Measurements from ENCODE around the gene FSTL4. TPM values are rescaled to one million over a fixed set of nuclear protein-coding genes. Genes with fewer than 3 reads are reported as not detected.

Gene FSTL4
- polyA plus RNA-seq, 1 of the 3 experiments (the other 2 are of a cell fraction): not detected

DNA sequence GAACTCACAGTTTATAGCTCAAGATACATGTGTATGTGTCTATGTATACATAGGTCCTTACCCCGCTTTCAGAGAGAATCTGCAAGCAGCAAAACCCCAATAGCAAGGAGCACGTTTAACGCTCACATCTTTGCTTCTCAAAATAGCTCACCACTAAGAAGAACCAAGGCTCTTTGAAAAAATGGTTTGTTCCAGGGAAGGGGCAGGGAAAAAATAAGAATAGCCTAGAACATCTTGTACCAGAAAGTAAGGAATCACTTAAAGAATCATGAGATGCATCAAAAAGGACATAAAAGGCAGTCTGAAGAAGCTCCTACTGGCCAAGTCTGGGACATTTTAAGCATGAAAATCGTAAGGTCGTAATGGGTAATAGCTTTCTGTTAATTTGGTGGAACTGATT, 196.4 kb downstream of the FSTL4 start:
- CTCF ChIA-PET: interaction anchor here (0.7 to 1.3 kb wide), 7 partner anchors 8 to 538 kb away, joined by 3 to 7 read pairs (median 4); no protein-coding TSS in a partner anchor

More for the DNA sequence above, 196.4 kb downstream of the FSTL4 start:
- H3K27ac ChIP-seq (ENCODE audit: low read depth in 2 of 2, low read length in 1 of 2): no peak overlapping the region
- no peak for DNase-seq
- no peaks in the 10 kb centered on the region for H3K4me1 ChIP-seq (ENCODE audit: control insufficient read depth in 1 of 2, insufficient read depth in 2 of 2, low read depth in 1 of 2, low read length in 1 of 2)
- H3K9me2 ChIP-seq: 0 out of 2 replicates have a peak, but pooled peaks cover 3% of the 10 kb centered on the region
- POLR2A ChIA-PET: no interaction called here
- H3K36me3 ChIP-seq (replicated peaks in 1 of 2; ENCODE audit: control insufficient read depth in 1 of 2, insufficient read depth in 2 of 2, low read length in 1 of 2): no peaks in the 10 kb centered on the region
- no peak overlapping the region for H3K4me2 ChIP-seq
- H4K20me1 ChIP-seq (ENCODE audit: insufficient read depth): no peaks in the 10 kb centered on the region
- no peaks in the 10 kb centered on the region for H3F3A ChIP-seq (replicated peaks; ENCODE audit: insufficient read depth)
- no peak overlapping the region for H3K9ac ChIP-seq
- H3K27me3 ChIP-seq (ENCODE audit: insufficient read depth): no peaks in the 10 kb centered on the region; the same call in 1 of the 2 replicates
- H2AFZ ChIP-seq (ENCODE audit: low read depth): no peak overlapping the region
- 74% methylated on average over 5 of the region's 5 CpGs for WGBS (ENCODE audit: low lambda C conversion rate)
- no peaks in the 10 kb centered on the region; the same call in 1 of the 2 replicates for H3K9me3 ChIP-seq
- H3K4me3 ChIP-seq (ENCODE audit: low read depth in 2 of 2, low read length in 1 of 2): no peak overlapping the region
- no peaks in the 10 kb centered on the region for H3K79me2 ChIP-seq (ENCODE audit: insufficient read depth)
- TF ChIP-seq, protein P1, sequence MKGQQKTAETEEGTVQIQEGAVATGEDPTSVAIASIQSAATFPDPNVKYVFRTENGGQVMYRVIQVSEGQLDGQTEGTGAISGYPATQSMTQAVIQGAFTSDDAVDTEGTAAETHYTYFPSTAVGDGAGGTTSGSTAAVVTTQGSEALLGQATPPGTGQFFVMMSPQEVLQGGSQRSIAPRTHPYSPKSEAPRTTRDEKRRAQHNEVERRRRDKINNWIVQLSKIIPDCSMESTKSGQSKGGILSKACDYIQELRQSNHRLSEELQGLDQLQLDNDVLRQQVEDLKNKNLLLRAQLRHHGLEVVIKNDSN (IDR thresholded peaks at IDR 0.05; ENCODE audit: borderline replicate concordance, low read depth): no peak
- TF ChIP-seq, protein P2, sequence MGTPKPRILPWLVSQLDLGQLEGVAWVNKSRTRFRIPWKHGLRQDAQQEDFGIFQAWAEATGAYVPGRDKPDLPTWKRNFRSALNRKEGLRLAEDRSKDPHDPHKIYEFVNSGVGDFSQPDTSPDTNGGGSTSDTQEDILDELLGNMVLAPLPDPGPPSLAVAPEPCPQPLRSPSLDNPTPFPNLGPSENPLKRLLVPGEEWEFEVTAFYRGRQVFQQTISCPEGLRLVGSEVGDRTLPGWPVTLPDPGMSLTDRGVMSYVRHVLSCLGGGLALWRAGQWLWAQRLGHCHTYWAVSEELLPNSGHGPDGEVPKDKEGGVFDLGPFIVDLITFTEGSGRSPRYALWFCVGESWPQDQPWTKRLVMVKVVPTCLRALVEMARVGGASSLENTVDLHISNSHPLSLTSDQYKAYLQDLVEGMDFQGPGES (IDR thresholded peaks at IDR 0.05; ENCODE audit: low read depth, low read length): no peak
- TF ChIP-seq, protein P3, sequence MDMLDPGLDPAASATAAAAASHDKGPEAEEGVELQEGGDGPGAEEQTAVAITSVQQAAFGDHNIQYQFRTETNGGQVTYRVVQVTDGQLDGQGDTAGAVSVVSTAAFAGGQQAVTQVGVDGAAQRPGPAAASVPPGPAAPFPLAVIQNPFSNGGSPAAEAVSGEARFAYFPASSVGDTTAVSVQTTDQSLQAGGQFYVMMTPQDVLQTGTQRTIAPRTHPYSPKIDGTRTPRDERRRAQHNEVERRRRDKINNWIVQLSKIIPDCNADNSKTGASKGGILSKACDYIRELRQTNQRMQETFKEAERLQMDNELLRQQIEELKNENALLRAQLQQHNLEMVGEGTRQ (IDR thresholded peaks at IDR 0.05; ENCODE audit: borderline replicate concordance, low read depth, low read length): no peak
- TF ChIP-seq, protein P4, sequence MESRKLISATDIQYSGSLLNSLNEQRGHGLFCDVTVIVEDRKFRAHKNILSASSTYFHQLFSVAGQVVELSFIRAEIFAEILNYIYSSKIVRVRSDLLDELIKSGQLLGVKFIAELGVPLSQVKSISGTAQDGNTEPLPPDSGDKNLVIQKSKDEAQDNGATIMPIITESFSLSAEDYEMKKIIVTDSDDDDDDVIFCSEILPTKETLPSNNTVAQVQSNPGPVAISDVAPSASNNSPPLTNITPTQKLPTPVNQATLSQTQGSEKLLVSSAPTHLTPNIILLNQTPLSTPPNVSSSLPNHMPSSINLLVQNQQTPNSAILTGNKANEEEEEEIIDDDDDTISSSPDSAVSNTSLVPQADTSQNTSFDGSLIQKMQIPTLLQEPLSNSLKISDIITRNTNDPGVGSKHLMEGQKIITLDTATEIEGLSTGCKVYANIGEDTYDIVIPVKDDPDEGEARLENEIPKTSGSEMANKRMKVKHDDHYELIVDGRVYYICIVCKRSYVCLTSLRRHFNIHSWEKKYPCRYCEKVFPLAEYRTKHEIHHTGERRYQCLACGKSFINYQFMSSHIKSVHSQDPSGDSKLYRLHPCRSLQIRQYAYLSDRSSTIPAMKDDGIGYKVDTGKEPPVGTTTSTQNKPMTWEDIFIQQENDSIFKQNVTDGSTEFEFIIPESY (IDR thresholded peaks at IDR 0.05; ENCODE audit: borderline replicate concordance, low read depth): no peak
- TF ChIP-seq TCF12 (IDR thresholded peaks at IDR 0.05) (no peak), SIN3A (IDR thresholded peaks at IDR 0.05; ENCODE audit: borderline replicate concordance, low read depth, low read length) (no peak), POLR2AphosphoS5 (IDR thresholded peaks at IDR 0.05; ENCODE audit: low read depth, low read length) (no peak), CHD2 (IDR thresholded peaks at IDR 0.05; ENCODE audit: low read length, partially characterized antibody) (no peak), RAD21 (IDR thresholded peaks at IDR 0.05; ENCODE audit: low read length) (no peak), TAF1 (IDR thresholded peaks at IDR 0.05; ENCODE audit: borderline replicate concordance, low read depth, low read length) (no peak), RFX5 (IDR thresholded peaks at IDR 0.05; ENCODE audit: low read length) (no peak), MEF2A (IDR thresholded peaks at IDR 0.05; ENCODE audit: borderline replicate concordance, low read depth) (no peak), YY1 (IDR thresholded peaks at IDR 0.05; ENCODE audit: low read depth) (no peak), MXI1 (IDR thresholded peaks at IDR 0.05; ENCODE audit: low read depth, low read length) (no peak)
- TF ChIP-seq, protein P5, sequence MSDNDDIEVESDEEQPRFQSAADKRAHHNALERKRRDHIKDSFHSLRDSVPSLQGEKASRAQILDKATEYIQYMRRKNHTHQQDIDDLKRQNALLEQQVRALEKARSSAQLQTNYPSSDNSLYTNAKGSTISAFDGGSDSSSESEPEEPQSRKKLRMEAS (IDR thresholded peaks at IDR 0.05; ENCODE audit: low read depth): no peak

Measured in SK-N-SH (cell line).